GM18909 (cell line): ENCODE measurements around the gene MLN.

ENCODE experiments used
- ATAC-seq: cut with Tn5 transposase; IDR thresholded peaks from one replicate; pipeline ENCODE4 v1.9.1; 2021; ENCODE audit warnings: mild to moderate bottlenecking; ENCODE audit not compliant: unreplicated experiment, poor library complexity

The MLN gene

DNA sequence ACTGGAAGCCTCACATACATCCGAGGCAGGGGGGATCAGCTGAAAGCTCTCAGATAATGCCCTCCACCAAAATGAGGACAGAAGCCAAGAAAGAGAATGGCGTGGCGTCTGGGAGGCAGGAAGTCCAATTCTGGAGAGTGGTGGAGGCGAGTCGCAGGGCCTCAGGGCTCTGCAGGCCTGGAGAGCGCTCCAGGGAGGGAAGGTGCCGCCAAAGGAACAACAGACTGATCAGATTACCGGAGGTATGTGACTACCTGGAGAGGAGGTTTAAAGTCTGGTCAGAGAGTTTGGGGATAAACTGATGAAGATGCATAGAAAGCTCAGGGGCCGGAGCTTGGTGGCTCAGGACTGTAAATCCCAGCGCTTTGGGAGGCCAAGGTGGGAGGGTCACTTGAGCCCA lies 45.9 kb downstream of the MLN start:
- ATAC-seq: no peak

DNA sequence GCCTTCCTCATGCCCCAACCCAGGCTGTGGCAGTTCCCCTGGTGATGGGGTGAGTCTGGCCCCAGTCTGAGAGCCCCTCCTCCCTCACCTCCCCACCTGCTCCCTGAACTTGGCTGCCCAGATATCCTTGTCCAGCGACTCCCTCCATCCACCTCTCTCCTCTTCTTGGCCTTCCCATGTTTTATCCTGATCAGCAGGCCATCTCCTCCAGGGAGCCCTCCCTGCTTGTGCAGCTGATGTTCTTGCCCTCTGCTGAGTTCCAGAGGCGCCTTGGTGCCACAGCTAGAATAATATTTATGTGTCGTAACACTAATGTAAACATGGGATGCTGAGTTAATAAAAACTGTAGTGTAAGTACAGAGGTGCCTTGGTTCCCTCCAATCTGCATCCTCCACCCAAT lies 46.7 kb downstream of the MLN start:
- no peak for ATAC-seq

DNA sequence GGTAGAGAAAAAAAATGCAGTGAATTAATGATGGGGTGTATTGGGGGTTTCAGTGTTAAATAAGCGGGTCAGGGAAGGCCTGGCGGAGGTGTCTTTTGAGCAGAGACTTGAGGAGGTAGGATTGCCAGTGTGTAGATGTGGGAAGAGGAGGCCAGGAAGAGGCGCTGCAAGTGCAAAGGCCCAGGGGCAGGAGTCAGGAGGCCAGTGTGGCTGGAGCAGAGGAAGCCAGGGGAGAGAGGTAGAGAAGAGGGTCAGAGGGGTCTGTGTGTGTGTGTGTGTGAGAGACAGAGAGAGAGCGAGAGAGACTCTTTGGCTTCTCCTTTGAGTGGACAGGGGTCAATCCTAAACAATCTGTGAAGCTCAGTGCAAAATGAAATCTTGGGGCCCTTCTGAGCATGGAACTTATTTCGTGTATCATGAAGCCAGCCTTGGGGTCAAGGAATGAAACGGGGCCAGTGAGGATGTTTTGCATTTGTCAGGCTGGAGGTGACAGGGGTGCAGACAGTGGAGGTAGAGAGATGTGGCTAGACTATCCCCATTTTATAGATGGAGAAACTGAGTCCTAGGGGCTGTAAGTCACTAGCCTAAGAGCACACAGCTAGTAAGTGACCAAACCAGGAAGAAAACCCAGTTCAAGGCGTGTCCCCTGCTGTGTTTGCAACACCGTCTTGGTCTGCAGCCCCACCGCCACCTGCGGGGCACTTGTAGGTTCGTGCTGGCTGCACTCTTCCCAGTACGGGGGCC lies 47.4 kb downstream of the MLN start:
- no peak for ATAC-seq

DNA sequence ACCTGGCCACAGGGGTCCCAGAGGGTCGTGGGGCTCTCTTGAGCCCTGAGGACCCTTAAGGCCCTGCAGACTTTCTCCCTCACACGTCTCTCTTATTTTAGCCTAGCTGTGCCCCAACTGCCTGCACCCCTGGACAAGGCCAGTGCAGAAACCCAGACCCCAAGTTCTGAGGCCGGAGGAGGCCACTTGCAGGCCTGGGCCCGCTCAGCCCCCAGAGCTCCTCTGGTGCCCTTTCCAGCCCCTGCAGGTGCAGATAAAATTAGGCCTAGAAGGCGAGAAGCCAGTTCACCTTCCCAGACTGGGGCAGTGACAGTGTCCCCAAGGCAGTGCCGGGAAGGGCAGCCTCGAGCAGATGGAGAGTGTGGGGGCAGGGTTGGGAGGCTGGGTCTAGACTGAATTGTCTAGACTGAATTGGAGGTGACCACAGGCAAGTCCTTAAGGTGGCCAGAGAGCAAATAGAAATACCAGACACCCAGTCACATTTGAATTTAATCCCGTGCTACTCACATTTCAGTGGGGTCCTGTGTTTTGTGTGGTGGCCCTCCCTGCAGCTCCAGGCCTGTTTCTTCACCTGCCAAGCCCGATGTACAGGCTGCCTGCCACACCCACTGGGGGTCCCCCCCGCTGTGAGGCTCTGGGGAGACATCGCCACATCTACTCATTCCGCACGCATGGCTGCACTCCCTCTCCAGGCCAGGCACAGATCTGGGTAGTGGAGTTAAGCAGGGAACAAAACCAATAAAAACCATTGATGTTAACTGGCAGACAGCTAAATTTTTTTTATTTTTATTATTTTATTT lies 48.5 kb downstream of the MLN start:
- ATAC-seq: no peak

DNA sequence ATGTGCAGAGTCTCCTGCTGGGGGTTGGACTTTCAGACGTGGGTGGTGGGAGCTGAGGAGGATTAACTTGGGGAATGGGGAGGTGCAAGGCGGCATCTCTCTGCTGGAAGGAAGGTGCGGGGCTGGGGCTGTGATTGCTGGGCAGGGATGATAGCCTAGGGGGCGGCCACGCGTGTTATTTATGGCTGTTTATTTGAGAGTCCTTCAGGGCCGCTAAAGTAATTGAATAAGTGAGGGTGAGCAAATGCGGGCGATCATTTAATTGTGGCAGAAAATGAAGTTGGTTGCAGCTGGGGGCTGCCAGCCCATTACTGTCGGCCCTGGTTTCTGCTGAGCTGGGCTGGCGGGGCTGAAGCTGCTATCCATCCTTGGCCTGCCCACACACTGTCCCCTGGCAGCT lies 49.6 kb downstream of the MLN start:
- ATAC-seq: no peak

DNA sequence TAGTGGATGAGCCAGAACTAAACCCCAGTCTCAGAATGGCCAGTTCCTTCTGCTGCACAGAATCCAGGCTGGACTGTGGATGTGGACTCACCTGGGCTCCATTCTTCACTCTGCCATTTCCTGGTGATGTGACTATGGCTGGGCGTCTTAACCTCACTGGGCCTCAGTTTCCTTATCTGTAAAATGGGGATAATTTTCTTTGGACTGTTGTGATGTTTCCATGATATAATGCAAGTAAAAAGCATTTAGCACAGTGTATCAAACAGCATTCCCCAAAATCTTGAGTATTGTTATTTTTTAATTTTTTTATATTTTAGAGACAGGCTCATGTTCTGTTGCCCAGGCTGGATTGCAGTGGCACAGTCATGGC lies 51.2 kb downstream of the MLN start:
- no peak for ATAC-seq

DNA sequence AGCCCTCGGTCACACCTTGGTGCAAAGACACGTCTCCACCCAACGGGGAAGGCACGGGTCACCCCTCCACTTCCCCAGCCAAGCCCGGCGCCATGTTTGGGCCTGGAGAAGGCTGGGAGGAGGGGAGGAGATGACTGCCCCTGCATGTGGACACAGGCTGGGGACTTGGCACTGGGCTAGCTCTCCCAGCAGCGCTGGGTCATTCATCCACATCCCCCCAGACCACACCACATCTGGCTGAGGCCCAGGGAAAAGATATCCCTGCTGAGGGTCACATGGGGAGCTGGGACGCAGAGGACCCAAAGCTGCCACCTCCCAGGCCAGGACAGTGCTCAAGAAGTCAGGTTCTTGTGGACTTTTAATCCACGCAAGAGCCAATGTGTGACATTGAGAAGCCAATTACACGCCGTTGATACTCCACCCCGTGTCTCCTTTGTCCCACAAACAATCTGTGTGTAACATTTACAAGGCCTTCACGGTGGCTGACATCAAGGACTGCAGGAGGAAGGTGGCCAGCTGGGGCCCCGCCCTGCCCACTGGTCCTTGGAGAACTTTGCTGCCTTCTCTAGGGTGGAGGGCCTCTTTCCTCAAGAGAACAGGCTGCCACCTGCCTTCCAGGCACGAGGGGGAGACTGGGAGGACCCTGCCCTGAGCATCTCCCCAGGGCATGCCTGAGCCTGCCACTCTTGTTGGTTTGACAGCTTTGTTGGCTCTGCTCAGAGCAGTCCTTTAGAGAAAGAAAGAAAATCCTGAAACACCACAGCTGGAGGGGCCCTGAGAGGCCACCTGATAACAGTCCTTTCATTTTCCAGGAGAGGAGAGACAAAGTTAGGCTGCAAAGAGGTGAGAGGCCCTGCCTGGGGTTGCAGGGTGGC lies 51.8 kb downstream of the MLN start:
- ATAC-seq: no peak

DNA sequence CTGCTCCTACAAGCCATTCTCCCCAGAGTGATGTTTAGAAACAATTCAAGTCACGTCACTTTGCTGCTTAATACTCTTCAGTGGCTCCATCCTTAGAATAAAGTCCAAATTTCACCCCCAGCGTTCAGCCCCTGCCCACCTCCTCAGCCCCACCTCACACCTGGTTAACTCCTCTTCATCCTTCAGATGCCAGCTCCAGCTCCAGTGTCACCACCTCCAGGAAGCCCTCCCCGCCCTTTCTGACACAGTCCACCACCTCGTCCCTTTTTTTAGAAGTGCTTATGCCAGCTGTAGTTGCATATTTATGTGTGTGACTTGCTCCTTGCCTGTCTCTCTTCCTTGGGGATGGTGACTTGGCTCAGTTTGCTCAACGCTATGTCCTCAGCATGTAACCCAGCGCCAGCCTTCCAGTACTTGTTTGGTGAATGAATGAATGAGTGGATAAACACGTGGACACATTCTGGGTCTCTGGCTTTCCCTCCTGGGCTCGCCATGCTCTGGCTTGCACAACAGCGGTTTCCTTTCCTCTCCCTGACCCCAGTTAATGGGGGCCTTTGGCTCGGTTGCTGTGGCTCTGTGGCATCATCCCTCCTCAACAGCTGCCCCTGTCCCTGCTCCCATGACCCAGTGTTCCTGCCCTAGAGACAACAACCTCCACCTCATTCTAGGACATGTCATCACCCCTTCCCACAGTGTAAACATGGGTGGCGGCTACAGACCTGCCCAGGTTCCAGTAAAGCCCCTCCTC lies 53.4 kb downstream of the MLN start:
- no peak for ATAC-seq

DNA sequence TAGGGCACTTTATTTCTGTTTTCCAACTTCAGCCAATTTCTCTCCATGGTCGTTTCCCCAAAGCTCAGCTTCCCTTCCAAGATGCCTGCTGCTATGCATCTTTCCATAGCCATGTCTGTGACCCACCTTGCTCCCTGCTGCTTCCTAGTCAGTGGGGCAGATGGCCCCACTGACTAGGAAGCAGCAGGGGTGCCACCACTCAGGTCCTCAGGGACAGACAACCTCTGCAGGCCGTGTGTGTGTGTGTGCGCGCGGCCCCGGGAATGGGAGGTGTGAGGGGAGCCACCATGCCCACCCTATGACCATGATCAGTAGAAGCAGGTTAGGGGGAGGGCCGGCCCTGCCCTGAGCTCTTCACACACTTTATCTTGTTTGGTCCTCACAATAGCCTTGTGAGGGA lies 54.4 kb downstream of the MLN start:
- ATAC-seq: no peak

DNA sequence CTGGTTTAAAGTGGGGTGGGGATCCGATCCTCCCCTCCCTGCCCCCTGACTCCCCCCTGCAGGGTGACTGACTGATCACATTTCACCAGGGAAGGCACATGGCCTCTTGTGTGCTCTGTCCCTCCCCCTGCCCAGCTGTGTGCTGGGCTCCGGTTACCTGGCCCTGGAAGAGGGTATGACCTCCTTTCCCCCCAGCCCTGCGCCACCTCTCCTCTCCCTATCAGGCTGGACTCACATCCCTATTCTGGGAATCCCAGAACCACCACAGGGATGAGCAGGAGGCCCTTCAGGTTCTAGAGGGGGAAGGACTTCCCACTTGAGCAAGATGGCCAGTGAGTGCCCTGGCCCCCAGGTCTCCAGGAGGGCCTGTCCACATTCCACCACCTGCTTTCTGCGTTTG lies 55.0 kb downstream of the MLN start:
- no peak for ATAC-seq

DNA sequence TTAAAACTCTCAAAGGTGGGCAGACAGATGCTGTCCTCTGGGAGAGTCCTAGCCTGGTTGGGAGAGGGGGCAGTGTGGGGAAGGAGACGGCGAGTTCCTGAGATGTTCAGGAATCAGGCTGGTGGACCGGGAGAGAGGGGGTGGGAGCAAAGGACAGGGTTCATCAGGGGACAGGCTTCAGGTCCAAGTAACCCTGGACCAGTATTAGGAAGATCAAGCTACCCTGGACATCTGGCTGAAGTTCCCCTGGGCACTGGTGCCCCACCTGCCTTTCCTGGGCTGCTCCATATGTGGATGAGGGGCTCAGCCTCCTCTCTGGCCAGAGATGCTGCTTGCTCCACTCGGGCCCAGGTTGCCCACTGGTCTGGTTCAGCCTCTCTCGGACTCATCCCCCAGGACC lies 56.0 kb downstream of the MLN start:
- ATAC-seq: no peak

DNA sequence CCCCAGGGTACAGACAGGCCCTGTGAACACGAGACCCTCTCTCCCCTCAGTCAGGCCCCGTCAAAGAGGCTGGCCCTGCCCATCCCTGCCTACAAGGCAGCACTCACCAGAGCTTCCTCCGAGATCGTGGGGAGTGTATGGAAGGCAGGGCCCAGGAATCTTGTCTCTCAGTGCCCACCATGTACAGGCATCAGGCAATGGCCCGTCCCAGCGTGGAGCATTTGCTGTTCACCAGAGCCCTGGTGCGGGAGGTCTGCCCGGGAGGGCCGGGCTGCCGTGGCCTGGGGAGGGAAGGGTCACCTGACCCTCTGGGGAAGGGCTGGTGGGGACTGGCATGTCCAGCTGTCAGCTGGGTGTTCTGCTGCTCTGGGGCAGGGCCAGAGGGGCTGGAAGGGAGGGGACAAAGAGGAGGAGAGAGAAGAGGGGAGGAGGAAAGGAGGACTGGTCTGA lies 57.1 kb downstream of the MLN start, which contains the start of gene IP6K3:
Gene IP6K3 (minus strand): TSS at position 255 of the 450 bp plus-strand sequence. CDS start 11,429 bp downstream, outside the sequence.
- no peak for ATAC-seq

DNA sequence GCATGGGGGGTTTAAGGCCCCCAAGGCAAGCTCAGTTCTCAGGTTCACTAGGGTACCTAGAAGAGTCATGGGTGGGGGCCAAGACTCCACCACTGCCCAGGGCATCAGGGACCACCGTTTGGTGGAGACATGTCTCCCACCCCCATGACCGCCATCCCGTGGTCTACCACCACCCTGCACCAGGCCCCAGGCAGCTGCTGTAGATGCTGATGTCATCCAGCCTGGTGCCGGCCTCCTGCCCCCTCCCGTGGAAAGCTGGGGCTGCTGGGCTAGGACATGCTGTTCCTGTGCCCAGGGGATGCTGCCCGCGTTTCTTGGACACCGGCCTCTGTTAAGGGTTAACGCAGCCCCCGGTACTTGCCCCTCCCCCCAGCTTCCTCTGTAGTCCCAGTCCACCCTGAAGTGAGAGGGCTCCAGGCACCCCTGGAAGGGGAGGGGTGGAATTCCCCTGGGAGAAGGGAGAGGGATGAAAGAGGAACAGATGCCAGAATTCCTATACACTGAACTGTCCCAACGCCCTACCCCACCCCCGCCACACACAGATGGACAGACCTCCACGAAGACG lies 57.7 kb downstream of the MLN start:
- ATAC-seq: no peak

DNA sequence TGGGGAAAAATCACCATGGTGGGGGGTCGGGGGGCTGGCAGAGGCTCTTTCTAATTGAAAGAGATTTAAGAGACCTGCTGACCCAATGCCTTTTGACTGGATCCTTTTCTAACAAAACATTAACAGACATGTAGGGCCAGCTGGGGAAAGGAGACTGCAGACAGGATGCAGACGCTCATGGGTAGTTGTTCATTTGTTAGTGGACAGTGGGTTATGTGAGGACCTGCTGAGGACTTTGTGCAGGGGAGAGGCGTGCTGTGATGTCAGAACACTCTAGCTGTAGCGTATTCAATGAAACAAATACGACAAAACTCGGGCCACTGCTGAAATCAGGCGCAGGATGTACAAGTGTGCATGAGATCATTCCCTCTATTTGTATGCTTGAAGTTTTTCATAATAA lies 58.3 kb downstream of the MLN start:
- ATAC-seq: no peak

DNA sequence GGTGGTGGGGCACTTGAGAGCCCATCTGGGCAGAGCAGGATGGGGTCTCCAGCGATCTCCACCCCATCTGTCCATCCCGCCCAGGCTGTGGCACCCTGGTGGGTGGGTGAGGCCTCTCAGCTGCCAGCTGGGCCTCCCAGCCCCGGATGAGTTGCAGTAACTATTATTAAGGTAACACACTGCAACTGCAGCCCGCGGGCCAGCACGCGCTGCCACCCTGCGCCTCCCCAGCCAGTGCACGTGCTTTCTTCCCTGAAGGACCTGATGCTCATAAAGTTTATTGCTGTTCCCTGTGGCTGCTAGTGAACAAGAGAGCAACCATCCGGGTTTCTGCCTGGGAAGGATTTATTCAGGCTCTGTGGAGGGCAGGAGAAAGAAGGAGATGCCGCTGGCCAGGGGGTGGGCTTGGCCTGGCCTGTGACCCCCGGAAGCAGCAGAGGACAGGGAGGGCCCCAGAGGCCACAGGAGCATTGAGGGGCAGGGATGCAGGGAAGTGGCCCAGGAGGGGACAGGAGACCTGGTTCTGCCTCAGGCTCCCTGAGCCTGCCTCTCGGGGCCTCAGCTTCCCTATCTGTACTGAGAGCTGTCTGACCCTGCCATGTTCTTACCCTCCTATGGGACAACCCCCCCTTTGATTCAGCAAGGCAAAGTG lies 58.8 kb downstream of the MLN start:
- no peak for ATAC-seq
